ENCODE data around the gene EPS8L1. TPM values are rescaled to one million over a fixed set of nuclear protein-coding genes. Genes with fewer than 3 reads are reported as not detected.
"Not testable (repeated sequence)": the region's sequence is repeated elsewhere in the genome, so short reads cannot be mapped to it uniquely, and the experiment has no call there.

Gene EPS8L1
- total RNA-seq, result 1 to 10 TPM; 1.0 to 8.7 (median 1.2) TPM

- WGBS, result 26% methylated on average over 15 of the region's 18 CpGs
- Histone ChIP-seq H3K27ac (replicated peaks in 1 of 4) (no peak within 1 kb of the TSS), H3K9me3 (peaks cover 0 to 3% (median 0%) of the 10 kb centered on the region in 4 donors), H3K36me3 (no peaks in the 10 kb centered on the region), H3K4me3 (no peak within 1 kb of the TSS), H3K27me3 (peaks cover 0 to 90% (median 26%) of the 10 kb centered on the region in 4 donors), H3K4me1 (peaks cover 3 to 13% (median 10%) of the 10 kb centered on the region in 4 donors)
- DNase-seq (ENCODE audit: extremely low spot score), result no peak
- TF ChIP-seq, protein P1, sequence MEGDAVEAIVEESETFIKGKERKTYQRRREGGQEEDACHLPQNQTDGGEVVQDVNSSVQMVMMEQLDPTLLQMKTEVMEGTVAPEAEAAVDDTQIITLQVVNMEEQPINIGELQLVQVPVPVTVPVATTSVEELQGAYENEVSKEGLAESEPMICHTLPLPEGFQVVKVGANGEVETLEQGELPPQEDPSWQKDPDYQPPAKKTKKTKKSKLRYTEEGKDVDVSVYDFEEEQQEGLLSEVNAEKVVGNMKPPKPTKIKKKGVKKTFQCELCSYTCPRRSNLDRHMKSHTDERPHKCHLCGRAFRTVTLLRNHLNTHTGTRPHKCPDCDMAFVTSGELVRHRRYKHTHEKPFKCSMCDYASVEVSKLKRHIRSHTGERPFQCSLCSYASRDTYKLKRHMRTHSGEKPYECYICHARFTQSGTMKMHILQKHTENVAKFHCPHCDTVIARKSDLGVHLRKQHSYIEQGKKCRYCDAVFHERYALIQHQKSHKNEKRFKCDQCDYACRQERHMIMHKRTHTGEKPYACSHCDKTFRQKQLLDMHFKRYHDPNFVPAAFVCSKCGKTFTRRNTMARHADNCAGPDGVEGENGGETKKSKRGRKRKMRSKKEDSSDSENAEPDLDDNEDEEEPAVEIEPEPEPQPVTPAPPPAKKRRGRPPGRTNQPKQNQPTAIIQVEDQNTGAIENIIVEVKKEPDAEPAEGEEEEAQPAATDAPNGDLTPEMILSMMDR (IDR thresholded peaks at IDR 0.05), result no peak
- TF ChIP-seq POLR2AphosphoS5 (IDR thresholded peaks at IDR 0.05), result no peak
- no peak for TF ChIP-seq POLR2A (IDR thresholded peaks at IDR 0.05; ENCODE audit: low read depth)
- TF ChIP-seq EP300 (IDR thresholded peaks at IDR 0.05), result no peak
- intact Hi-C loops (cut with DNase I), result no loop called here
Measured at GRCh38 chr19:55075371-55075998, at the start of gene EPS8L1. Gene EPS8L1 (plus strand): TSS chr19:55075869. CDS start chr19:55076445, 576 bp downstream.

DNA sequence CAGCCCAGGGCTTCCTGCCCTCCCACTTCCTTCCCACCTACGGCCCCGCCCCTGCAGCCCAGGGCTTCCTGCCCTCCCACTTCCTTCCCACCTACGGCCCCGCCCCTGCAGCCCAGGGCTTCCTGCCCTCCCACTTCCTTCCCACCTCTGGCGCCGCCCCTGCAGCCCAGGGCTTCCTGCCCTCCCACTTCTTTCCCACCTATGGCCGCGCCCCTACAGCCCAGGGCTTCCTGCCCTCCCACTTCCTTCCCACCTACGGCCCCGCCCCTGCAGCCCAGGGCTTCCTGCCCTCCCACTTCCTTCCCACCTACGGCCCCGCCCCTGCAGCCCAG, 48.6 kb upstream of the EPS8L1 start:
- intact Hi-C loops (cut with DNase I); H3K27me3 ChIP-seq; H3K4me3 ChIP-seq; H3K27ac ChIP-seq (replicated peaks in 1 of 4); DNase-seq (ENCODE audit: extremely low spot score); H3K9me3 ChIP-seq; H3K4me1 ChIP-seq; H3K36me3 ChIP-seq: not testable (repeated sequence)
- 79% methylated on average over 2 of the region's 12 CpGs for WGBS

DNA sequence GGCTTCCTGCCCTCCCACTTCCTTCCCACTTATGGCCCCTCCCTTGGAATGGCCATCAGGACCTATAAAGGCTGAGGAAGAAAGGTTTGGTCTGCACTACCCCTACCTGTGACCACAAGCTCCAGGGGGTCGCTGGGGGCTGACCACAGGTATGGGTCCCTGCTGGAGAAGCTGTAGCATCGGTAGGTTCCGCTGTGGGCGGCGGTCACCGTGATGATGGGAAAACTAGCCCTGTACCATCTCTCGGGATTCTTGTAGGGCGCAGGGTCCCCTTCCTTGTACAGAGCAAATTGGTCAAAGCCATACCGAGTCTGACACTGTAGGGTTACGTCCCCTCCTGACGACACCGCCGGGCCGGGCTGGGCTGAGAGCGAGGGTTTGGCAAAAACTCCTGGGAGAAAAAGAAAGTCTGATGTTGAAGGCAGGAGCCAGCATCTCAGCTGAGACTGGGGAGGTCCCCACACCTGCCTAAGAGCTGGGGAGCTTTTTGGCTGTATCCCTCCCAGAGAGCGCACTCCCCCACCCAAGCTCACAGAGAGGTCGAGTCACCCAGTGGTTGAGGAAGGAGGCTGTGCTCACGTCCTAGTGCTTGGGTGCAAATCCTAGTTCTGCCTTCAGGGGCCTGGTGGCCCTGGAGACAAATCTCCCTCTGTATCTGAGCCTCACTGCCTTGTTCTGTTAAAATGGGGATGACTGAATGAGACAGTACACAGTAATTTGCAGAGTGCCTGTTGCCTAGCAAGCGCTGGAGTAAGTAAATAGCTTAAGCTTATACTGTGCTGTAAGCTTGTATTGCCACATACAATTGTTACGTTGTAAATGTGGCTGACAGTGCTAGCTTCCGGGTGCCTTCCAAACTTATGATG, 48.0 kb upstream of the EPS8L1 start:
- no peaks in the 10 kb centered on the region for H3K27me3 ChIP-seq
- 84% methylated on average over 18 of the region's 21 CpGs for WGBS
- DNase-seq (ENCODE audit: extremely low spot score), result no peak
- H3K9me3 ChIP-seq, result no peaks in the 10 kb centered on the region
- TF ChIP-seq POLR2AphosphoS5 (IDR thresholded peaks at IDR 0.05), result no peak
- H3K4me3 ChIP-seq, result no peak overlapping the region
- no peak overlapping the region for H3K27ac ChIP-seq (replicated peaks in 1 of 4)
- H3K36me3 ChIP-seq, result no peaks in the 10 kb centered on the region
- intact Hi-C loops (cut with DNase I), result no loop called here
- no peaks in the 10 kb centered on the region for H3K4me1 ChIP-seq

DNA sequence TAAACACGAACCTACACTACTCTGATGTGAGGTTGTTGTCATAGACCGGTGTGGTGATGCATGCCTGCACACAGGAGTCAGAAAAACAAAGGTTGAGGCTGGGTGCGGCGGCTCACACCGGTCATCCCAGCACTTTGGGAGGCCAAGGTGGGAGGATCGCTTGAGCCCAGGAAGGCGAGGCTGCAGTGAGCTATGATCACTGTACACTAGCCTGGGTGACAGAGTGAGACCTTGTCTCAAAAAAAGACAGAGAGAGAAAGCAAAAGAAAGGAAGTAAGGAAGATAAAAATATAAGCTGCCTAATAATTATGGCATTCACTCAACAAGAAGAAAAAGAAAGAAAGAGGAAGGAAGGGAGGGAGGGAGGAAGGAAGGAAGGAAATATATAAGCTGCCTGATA, 46.9 kb upstream of the EPS8L1 start:
- H3K27ac ChIP-seq (replicated peaks in 1 of 4), result no peak overlapping the region
- no peak for DNase-seq (ENCODE audit: extremely low spot score)
- no peaks in the 10 kb centered on the region for H3K4me1 ChIP-seq
- no peaks in the 10 kb centered on the region for H3K9me3 ChIP-seq
- TF ChIP-seq POLR2A (IDR thresholded peaks at IDR 0.05; ENCODE audit: low read depth) (no peak), EP300 (IDR thresholded peaks at IDR 0.05) (no peak), POLR2AphosphoS5 (IDR thresholded peaks at IDR 0.05) (no peak)
- TF ChIP-seq, protein P1 (IDR thresholded peaks at IDR 0.05), result no peak
- no peaks in the 10 kb centered on the region for H3K36me3 ChIP-seq
- 87% methylated on average over 7 of the region's 7 CpGs for WGBS
- no peak overlapping the region for H3K4me3 ChIP-seq
- intact Hi-C loops (cut with DNase I), result no loop called here
- H3K27me3 ChIP-seq, result no peaks in the 10 kb centered on the region

DNA sequence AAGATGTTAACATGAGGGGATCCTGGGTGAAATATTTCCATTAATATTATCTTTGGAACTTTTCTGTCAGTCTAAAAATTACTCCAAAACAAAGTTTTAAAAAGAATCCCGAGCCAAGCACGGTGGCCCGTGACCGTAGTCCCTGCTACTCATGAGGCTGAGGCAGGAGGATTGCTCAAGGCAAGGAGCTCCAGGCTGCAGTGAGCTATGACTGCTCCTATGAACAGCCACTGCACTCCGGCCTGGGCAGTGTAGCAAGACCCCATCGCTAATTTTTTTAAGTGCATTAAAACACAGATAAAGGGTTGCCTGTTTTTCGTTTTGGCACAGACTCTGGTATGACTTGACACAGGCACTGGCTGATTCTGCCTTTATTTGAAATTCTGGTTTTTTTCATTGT, 44.5 kb upstream of the EPS8L1 start:
- 90% methylated on average over 7 of the region's 7 CpGs for WGBS
- no peak overlapping the region for H3K4me3 ChIP-seq
- intact Hi-C loops (cut with DNase I), result no loop called here
- no peaks in the 10 kb centered on the region for H3K27me3 ChIP-seq
- TF ChIP-seq POLR2AphosphoS5 (IDR thresholded peaks at IDR 0.05) (no peak), EP300 (IDR thresholded peaks at IDR 0.05) (no peak), POLR2A (IDR thresholded peaks at IDR 0.05; ENCODE audit: low read depth) (no peak)
- TF ChIP-seq, protein P1 (IDR thresholded peaks at IDR 0.05), result no peak
- no peak overlapping the region for H3K27ac ChIP-seq (replicated peaks in 1 of 4)
- no peaks in the 10 kb centered on the region for H3K4me1 ChIP-seq
- no peaks in the 10 kb centered on the region for H3K36me3 ChIP-seq
- DNase-seq (ENCODE audit: extremely low spot score), result no peak
- no peaks in the 10 kb centered on the region for H3K9me3 ChIP-seq
